HCT116 (cell line): ENCODE results near the gene TMUB1.

Experiments
- POLR2A ChIP-seq: IDR thresholded peaks from 2 replicates; pipeline ENCODE4 v1.7.0; 2011; ENCODE audit warnings: borderline replicate concordance; ENCODE audit not compliant: insufficient read depth, insufficient read length; ENCODE audit errors: extremely low read depth
- TCF7L2 ChIP-seq: IDR thresholded peaks from 2 replicates; pipeline ENCODE4 v1.7.0; 2011; ENCODE audit warnings: borderline replicate concordance, inconsistent platforms; ENCODE audit not compliant: insufficient read depth, insufficient read length; ENCODE audit errors: extremely low read depth

- TF ChIP-seq TCF7L2 (no peak), POLR2A (no peak)
These were observed 50.1 kb downstream of the TMUB1 start for GRCh38 chr7:151032936-151033863.
